Vagina (tissue), 2 donors: ENCODE results near the gene CAST.

Experiments
- POLR2A ChIP-seq, 2 donors: fragments of 450-650 bp; IDR thresholded peaks; one replicate each; pipeline ENCODE4 v1.6.1; 2017; ENCODE audit warnings: antibody characterized with exemption in 2 of 2, mild to moderate bottlenecking in 2 of 2, moderate library complexity in 2 of 2
- POLR2AphosphoS5 ChIP-seq, 2 donors: sonication (generic); formaldehyde crosslinking; IDR thresholded peaks; one replicate each; pipeline ENCODE4 v1.9.0; 2017; ENCODE audit warnings: antibody characterized with exemption in 2 of 2, mild to moderate bottlenecking in 2 of 2, low read depth in 1 of 2; ENCODE audit not compliant: insufficient read depth in 1 of 2
- TF ChIP-seq, protein P1 (sequence below), 3 experiments: fragments of 450-650 bp in 2 of 3; fragments of 200-600 bp in 1 of 3; sonication (generic) in 1 of 3; IDR thresholded peaks; one replicate each; pipeline ENCODE4 v1.5.1; 2017 to 2019; ENCODE audit warnings: antibody characterized with exemption in 3 of 3, mild to moderate bottlenecking in 2 of 3, moderate library complexity in 2 of 3

DNA sequence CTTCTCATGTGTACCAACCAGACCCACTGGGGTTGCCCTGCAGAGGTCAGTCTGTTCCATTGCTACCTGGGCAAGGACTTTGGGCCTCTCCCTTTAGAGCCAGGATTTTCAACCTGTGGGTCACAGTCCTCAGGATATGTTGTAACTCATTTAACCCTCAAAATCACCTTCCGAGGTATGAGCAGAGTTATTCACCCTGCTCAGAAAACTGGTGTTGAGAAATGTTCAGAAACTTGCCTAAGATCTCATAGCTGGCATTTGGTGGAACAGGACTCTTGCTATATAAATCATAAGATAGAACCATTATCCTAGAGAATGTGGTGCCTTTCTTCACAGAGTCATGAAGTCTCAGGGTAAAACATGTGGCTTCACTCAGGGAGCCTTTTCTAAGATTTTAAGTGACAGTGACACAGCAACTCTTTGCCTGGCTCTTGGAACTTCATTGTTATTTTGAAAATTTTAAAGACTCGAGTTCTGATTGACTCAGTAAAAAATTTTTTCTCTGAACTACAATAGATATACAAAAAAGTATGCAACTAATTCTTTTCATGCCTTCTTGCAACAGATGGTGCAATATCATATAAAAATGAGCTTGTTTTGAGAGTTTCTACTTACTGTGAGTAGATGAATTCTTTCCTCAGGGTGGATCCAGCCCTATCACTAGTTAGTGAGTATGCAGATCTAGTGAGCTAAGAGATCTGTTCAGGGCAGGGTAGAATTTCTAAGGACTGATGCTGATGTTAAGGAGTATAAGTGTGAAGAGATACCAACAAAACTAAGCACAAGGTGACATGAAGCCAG is 29.5 kb downstream of the CAST start:
- TF ChIP-seq, protein P1, sequence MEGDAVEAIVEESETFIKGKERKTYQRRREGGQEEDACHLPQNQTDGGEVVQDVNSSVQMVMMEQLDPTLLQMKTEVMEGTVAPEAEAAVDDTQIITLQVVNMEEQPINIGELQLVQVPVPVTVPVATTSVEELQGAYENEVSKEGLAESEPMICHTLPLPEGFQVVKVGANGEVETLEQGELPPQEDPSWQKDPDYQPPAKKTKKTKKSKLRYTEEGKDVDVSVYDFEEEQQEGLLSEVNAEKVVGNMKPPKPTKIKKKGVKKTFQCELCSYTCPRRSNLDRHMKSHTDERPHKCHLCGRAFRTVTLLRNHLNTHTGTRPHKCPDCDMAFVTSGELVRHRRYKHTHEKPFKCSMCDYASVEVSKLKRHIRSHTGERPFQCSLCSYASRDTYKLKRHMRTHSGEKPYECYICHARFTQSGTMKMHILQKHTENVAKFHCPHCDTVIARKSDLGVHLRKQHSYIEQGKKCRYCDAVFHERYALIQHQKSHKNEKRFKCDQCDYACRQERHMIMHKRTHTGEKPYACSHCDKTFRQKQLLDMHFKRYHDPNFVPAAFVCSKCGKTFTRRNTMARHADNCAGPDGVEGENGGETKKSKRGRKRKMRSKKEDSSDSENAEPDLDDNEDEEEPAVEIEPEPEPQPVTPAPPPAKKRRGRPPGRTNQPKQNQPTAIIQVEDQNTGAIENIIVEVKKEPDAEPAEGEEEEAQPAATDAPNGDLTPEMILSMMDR (IDR thresholded peaks at IDR 0.05): no peak
- TF ChIP-seq POLR2A (IDR thresholded peaks at IDR 0.05): no peak
- TF ChIP-seq POLR2AphosphoS5 (IDR thresholded peaks at IDR 0.05; ENCODE audit: insufficient read depth in 1 of 2, low read depth in 1 of 2): no peak
